ENCODE measurements around the gene TTC24.
"Not testable (repeated sequence)": the region's sequence is repeated elsewhere in the genome, so short reads cannot be mapped to it uniquely, and the experiment has no call there.

TTC24 gene

GRCh38 chr1:156598125-156598524 is 18.6 kb downstream of the TTC24 start:
- Histone ChIP-seq H3K4me1 (ENCODE audit: insufficient read depth, low read length) (0 out of 2 replicates have a peak, but pooled peaks cover 3% of the 10 kb centered on the region), H3K9ac (ENCODE audit: low read depth, low read length) (no peak overlapping the region), H3K27ac (ENCODE audit: low read depth, low read length) (no peak overlapping the region), H3K4me3 (ENCODE audit: low read length) (no peak overlapping the region), H3K27me3 (ENCODE audit: insufficient read depth, low read length) (no peaks in the 10 kb centered on the region), H3K36me3 (ENCODE audit: insufficient read depth, low read length) (peaks cover 71% of the 10 kb centered on the region), H3K9me3 (ENCODE audit: insufficient read depth, low read depth, low read length) (no peaks in the 10 kb centered on the region)
- 94% methylated on average over 5 of the region's 5 CpGs for WGBS

- Histone ChIP-seq H3K9ac (ENCODE audit: low read depth, low read length) (no peak overlapping the region), H3K36me3 (ENCODE audit: insufficient read depth, low read length) (peaks cover 64% of the 10 kb centered on the region), H3K4me3 (ENCODE audit: low read length) (no peak overlapping the region), H3K27ac (ENCODE audit: low read depth, low read length) (no peak overlapping the region), H3K9me3 (ENCODE audit: insufficient read depth, low read depth, low read length) (no peaks in the 10 kb centered on the region), H3K4me1 (ENCODE audit: insufficient read depth, low read length) (0 out of 2 replicates have a peak, but pooled peaks cover 3% of the 10 kb centered on the region), H3K27me3 (ENCODE audit: insufficient read depth, low read length) (no peaks in the 10 kb centered on the region)
- WGBS = 88% methylated on average over 4 of the region's 4 CpGs
Measured at GRCh38 chr1:156598731-156599432, 19.4 kb downstream of the TTC24 start.

GRCh38 chr1:156599811-156600210 is 20.3 kb downstream of the TTC24 start:
- Histone ChIP-seq H3K4me3 (ENCODE audit: low read length) (peak overlapping the region; percentile 96; the same call in 1 of the 2 replicates), H3K9ac (ENCODE audit: low read depth, low read length) (no peak overlapping the region), H3K9me3 (ENCODE audit: insufficient read depth, low read depth, low read length) (no peaks in the 10 kb centered on the region), H3K27me3 (ENCODE audit: insufficient read depth, low read length) (no peaks in the 10 kb centered on the region), H3K27ac (ENCODE audit: low read depth, low read length) (no peak overlapping the region), H3K4me1 (ENCODE audit: insufficient read depth, low read length) (0 out of 2 replicates have a peak, but pooled peaks cover 3% of the 10 kb centered on the region), H3K36me3 (ENCODE audit: insufficient read depth, low read length) (peaks cover 54% of the 10 kb centered on the region)
- 98% methylated on average over 3 of the region's 3 CpGs for WGBS

GRCh38 chr1:156600733-156601121 is 21.2 kb downstream of the TTC24 start:
- Histone ChIP-seq H3K36me3 (ENCODE audit: insufficient read depth, low read length) (peaks cover 45% of the 10 kb centered on the region), H3K4me1 (ENCODE audit: insufficient read depth, low read length) (0 out of 2 replicates have a peak, but pooled peaks cover 3% of the 10 kb centered on the region), H3K27me3 (ENCODE audit: insufficient read depth, low read length) (no peaks in the 10 kb centered on the region), H3K27ac (ENCODE audit: low read depth, low read length) (peak overlapping the region; percentile 83), H3K9ac (ENCODE audit: low read depth, low read length) (peak overlapping the region; percentile 94), H3K4me3 (ENCODE audit: low read length) (peak overlapping the region; percentile 96), H3K9me3 (ENCODE audit: insufficient read depth, low read depth, low read length) (no peaks in the 10 kb centered on the region)
- WGBS = 4% methylated on average over 13 of the region's 13 CpGs

GRCh38 chr1:156601122-156601830 is 21.8 kb downstream of the TTC24 start, which contains the start of gene GPATCH4:
Gene GPATCH4, minus strand, starts transcription at chr1:156601479.
- H3K36me3 ChIP-seq (ENCODE audit: insufficient read depth, low read length) = peaks cover 40% of the 10 kb centered on the region
- H3K27ac ChIP-seq (ENCODE audit: low read depth, low read length) = peak within 1 kb of the TSS; percentile 83
- WGBS = 1% methylated on average over 35 of the region's 35 CpGs

GRCh38 chr1:156601892-156602291 is 22.4 kb downstream of the TTC24 start:
- 88% methylated on average over 12 of the region's 12 CpGs for WGBS
- Histone ChIP-seq H3K36me3 (ENCODE audit: insufficient read depth, low read length) (peaks cover 33% of the 10 kb centered on the region), H3K27me3 (ENCODE audit: insufficient read depth, low read length) (no peaks in the 10 kb centered on the region), H3K4me1 (ENCODE audit: insufficient read depth, low read length) (0 out of 2 replicates have a peak, but pooled peaks cover 3% of the 10 kb centered on the region), H3K9me3 (ENCODE audit: insufficient read depth, low read depth, low read length) (no peaks in the 10 kb centered on the region), H3K4me3 (ENCODE audit: low read length) (peak overlapping the region; percentile 96), H3K27ac (ENCODE audit: low read depth, low read length) (peak overlapping the region; percentile 60; the same call in 1 of the 2 replicates), H3K9ac (ENCODE audit: low read depth, low read length) (peak overlapping the region; percentile 94)

More at GRCh38 chr1:156601122-156601830, 21.8 kb downstream of the TTC24 start, which contains the start of gene GPATCH4:
- H3K9me3 ChIP-seq (ENCODE audit: insufficient read depth, low read depth, low read length) = no peaks in the 10 kb centered on the region
- peak within 1 kb of the TSS; percentile 94 for H3K9ac ChIP-seq (ENCODE audit: low read depth, low read length)
- peak within 1 kb of the TSS; percentile 96 for H3K4me3 ChIP-seq (ENCODE audit: low read length)
- H3K4me1 ChIP-seq (ENCODE audit: insufficient read depth, low read length) = 0 out of 2 replicates have a peak, but pooled peaks cover 3% of the 10 kb centered on the region
- H3K27me3 ChIP-seq (ENCODE audit: insufficient read depth, low read length) = no peaks in the 10 kb centered on the region

- no peak overlapping the region for H3K27ac ChIP-seq (ENCODE audit: low read depth, low read length)
- H3K9me3 ChIP-seq (ENCODE audit: insufficient read depth, low read depth, low read length) = no peaks in the 10 kb centered on the region
- no peak overlapping the region for H3K4me3 ChIP-seq (ENCODE audit: low read length)
- WGBS = 38% methylated on average over 10 of the region's 10 CpGs
- 0 out of 2 replicates have a peak, but pooled peaks cover 3% of the 10 kb centered on the region for H3K4me1 ChIP-seq (ENCODE audit: insufficient read depth, low read length)
- peaks cover 27% of the 10 kb centered on the region for H3K36me3 ChIP-seq (ENCODE audit: insufficient read depth, low read length)
- no peaks in the 10 kb centered on the region for H3K27me3 ChIP-seq (ENCODE audit: insufficient read depth, low read length)
- no peak overlapping the region for H3K9ac ChIP-seq (ENCODE audit: low read depth, low read length)
Measured at GRCh38 chr1:156602557-156602993, 23.1 kb downstream of the TTC24 start.

GRCh38 chr1:156607344-156607743 is 27.8 kb downstream of the TTC24 start:
- 91% methylated on average over 4 of the region's 4 CpGs for WGBS
- not testable (repeated sequence) for H3K4me3 ChIP-seq (ENCODE audit: low read length); H3K36me3 ChIP-seq (ENCODE audit: insufficient read depth, low read length); H3K9me3 ChIP-seq (ENCODE audit: insufficient read depth, low read depth, low read length); H3K27ac ChIP-seq (ENCODE audit: low read depth, low read length); H3K4me1 ChIP-seq (ENCODE audit: insufficient read depth, low read length); H3K9ac ChIP-seq (ENCODE audit: low read depth, low read length); H3K27me3 ChIP-seq (ENCODE audit: insufficient read depth, low read length)

GRCh38 chr1:156608036-156608674 is 28.6 kb downstream of the TTC24 start:
- H3K9me3 ChIP-seq (ENCODE audit: insufficient read depth, low read depth, low read length) = no peaks in the 10 kb centered on the region
- no peak overlapping the region for H3K9ac ChIP-seq (ENCODE audit: low read depth, low read length)
- H3K27ac ChIP-seq (ENCODE audit: low read depth, low read length) = no peak overlapping the region
- no peaks in the 10 kb centered on the region for H3K4me1 ChIP-seq (ENCODE audit: insufficient read depth, low read length)
- WGBS = 42% methylated on average over 7 of the region's 7 CpGs
- H3K4me3 ChIP-seq (ENCODE audit: low read length) = no peak overlapping the region
- no peaks in the 10 kb centered on the region for H3K27me3 ChIP-seq (ENCODE audit: insufficient read depth, low read length)
- no peaks in the 10 kb centered on the region for H3K36me3 ChIP-seq (ENCODE audit: insufficient read depth, low read length)

GRCh38 chr1:156608981-156609380 is 29.5 kb downstream of the TTC24 start:
- 56% methylated on average over 6 of the region's 6 CpGs for WGBS
- Histone ChIP-seq H3K4me3 (ENCODE audit: low read length) (no peak overlapping the region), H3K27me3 (ENCODE audit: insufficient read depth, low read length) (no peaks in the 10 kb centered on the region), H3K36me3 (ENCODE audit: insufficient read depth, low read length) (no peaks in the 10 kb centered on the region), H3K9ac (ENCODE audit: low read depth, low read length) (no peak overlapping the region), H3K27ac (ENCODE audit: low read depth, low read length) (no peak overlapping the region), H3K4me1 (ENCODE audit: insufficient read depth, low read length) (no peaks in the 10 kb centered on the region), H3K9me3 (ENCODE audit: insufficient read depth, low read depth, low read length) (no peaks in the 10 kb centered on the region)

- H3K9ac ChIP-seq (ENCODE audit: low read depth, low read length); H3K4me3 ChIP-seq (ENCODE audit: low read length); H3K27ac ChIP-seq (ENCODE audit: low read depth, low read length); H3K4me1 ChIP-seq (ENCODE audit: insufficient read depth, low read length); H3K27me3 ChIP-seq (ENCODE audit: insufficient read depth, low read length); H3K36me3 ChIP-seq (ENCODE audit: insufficient read depth, low read length); H3K9me3 ChIP-seq (ENCODE audit: insufficient read depth, low read depth, low read length): not testable (repeated sequence)
- 93% methylated on average over 9 of the region's 9 CpGs for WGBS
Measured at GRCh38 chr1:156610072-156610471, 30.5 kb downstream of the TTC24 start.
